A673 (cell line): Measurements from ENCODE around the gene CAMK1D.

Experiments
- CTCF ChIP-seq: fragments of 300-800, 200-600 bp; sonication (generic); conservative IDR thresholded peaks from 2 replicates; pipeline ENCODE4 v1.5.1; 2017; ENCODE audit warnings: low read depth, mild to moderate bottlenecking, antibody characterized with exemption, low read length, moderate library complexity, mixed read lengths
- EZH2 ChIP-seq: fragments of 200-600 bp; sonication (generic); IDR thresholded peaks from 2 replicates; pipeline ENCODE4 v1.6.1; 2017; ENCODE audit warnings: borderline replicate concordance, low read depth, mild to moderate bottlenecking, mixed read lengths, antibody characterized with exemption, low read length; ENCODE audit not compliant: poor library complexity, severe bottlenecking

DNA sequence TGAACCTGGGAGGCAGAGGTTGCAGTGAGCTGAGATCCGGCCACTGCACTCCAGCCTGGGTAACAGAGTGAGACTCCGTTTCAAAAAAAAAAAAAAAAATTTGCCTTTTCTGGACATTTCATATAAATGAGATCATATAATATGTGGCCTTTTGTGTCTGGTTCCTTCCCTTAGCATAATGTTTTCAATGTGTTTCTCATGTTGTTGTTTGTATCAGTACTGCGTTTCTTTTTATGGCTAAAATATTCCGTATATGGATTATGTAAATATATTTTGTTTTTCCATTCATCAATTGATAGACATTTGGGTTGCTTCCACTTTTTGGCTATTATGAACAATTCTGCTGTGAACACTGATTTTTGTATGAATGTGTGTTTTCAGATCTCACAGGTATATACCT lies 394.6 kb downstream of the CAMK1D start:
- TF ChIP-seq CTCF (no peak), EZH2 (no peak)
